Activated naive CD8-positive, alpha-beta T cell treated with anti-CD3 and anti-CD28 coated beads, Interleukin-2, amount 50 U/mL, for 24 hours (primary cell): ENCODE results near the gene KCNJ6.
"Not testable (repeated sequence)": the region's sequence is repeated elsewhere in the genome, so short reads cannot be mapped to it uniquely, and the experiment has no call there.

ENCODE experiments used
- ATAC-seq: fragments of 150-1000 bp; cut with Tn5 transposase; one replicate; pipeline ENCODE4 v1.10.0; 2021
- DNase-seq: peaks from one replicate; pipeline ENCODE4 v3.0.0; 2021
- H3K27ac Mint-ChIP-seq: one replicate; pipeline ENCODE4 v1.8.0; 2021; ENCODE audit warnings: mild to moderate bottlenecking, mixed read lengths
- H3K27me3 Mint-ChIP-seq: one replicate; pipeline ENCODE4 v1.8.0; 2021; ENCODE audit warnings: mixed read lengths
- H3K36me3 Mint-ChIP-seq: one replicate; pipeline ENCODE4 v1.8.0; 2021; ENCODE audit warnings: low read depth, mixed read lengths
- H3K4me1 Mint-ChIP-seq: one replicate; pipeline ENCODE4 v1.8.0; 2021; ENCODE audit warnings: mixed read lengths
- H3K4me3 Mint-ChIP-seq: one replicate; pipeline ENCODE4 v1.8.0; 2021; ENCODE audit warnings: mild to moderate bottlenecking, moderate library complexity, mixed read lengths
- H3K9me3 Mint-ChIP-seq: one replicate; pipeline ENCODE4 v1.8.0; 2021; ENCODE audit warnings: mixed read lengths

KCNJ6 gene

DNA sequence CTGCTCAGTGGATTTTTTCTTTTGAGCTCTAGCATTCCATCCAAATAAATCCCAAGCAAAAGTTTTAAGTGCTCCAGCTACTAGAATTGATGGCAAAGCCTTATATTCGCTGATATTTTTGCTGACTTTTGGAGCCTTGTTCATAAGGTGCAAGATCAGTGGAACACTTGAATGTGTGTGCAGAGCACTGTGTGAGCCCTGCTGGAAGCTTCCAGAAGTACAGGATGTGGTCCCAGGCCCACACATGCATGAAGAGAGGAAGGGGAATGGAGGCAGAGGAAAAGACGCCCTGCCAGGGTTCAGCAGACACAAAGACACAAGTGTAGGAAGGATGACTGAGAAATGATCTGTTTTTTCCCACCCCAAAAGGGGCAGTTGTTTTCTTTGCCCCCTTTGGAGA, 169.4 kb downstream of the KCNJ6 start:
- H3K4me3 Mint-ChIP-seq = no peak overlapping the region
- H3K36me3 Mint-ChIP-seq = no peaks in the 10 kb centered on the region
- no peaks in the 10 kb centered on the region for H3K27me3 Mint-ChIP-seq
- DNase-seq = no peak
- H3K27ac Mint-ChIP-seq = no peak overlapping the region
- no peak for ATAC-seq
- no peaks in the 10 kb centered on the region for H3K4me1 Mint-ChIP-seq
- no peaks in the 10 kb centered on the region for H3K9me3 Mint-ChIP-seq

DNA sequence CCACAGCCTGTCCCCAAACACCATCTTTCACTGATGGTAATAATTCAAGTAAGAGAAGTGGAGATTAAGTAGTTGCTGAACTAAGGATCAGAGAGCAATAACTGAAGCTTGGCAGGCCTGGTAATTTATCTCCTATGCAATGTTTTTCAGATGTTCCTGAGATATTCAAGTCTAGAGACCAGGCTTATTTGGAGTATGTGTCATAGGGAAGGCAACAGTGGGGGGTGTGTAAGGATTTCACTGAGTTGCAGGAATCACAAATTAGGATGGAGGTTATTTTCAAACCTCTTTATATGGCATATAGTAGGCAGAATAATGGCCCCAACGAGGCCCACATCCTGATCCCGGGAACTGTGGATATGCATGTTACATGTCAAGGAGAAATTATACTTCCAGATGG, 171.7 kb downstream of the KCNJ6 start:
- Mint-ChIP-seq H3K27me3 (peaks cover 4% of the 10 kb centered on the region), H3K9me3 (no peaks in the 10 kb centered on the region), H3K27ac (no peak overlapping the region), H3K4me3 (no peak overlapping the region), H3K4me1 (no peaks in the 10 kb centered on the region), H3K36me3 (no peaks in the 10 kb centered on the region)
- ATAC-seq (no peak), DNase-seq (no peak)

GRCh38 chr21:37742532-37742931, 173.7 kb downstream of the KCNJ6 start:
- ATAC-seq (no peak), DNase-seq (no peak)
- Mint-ChIP-seq H3K27me3 (peaks cover 6% of the 10 kb centered on the region), H3K9me3 (no peaks in the 10 kb centered on the region), H3K36me3 (no peaks in the 10 kb centered on the region), H3K4me1 (no peaks in the 10 kb centered on the region), H3K27ac (no peak overlapping the region), H3K4me3 (no peak overlapping the region)

DNA sequence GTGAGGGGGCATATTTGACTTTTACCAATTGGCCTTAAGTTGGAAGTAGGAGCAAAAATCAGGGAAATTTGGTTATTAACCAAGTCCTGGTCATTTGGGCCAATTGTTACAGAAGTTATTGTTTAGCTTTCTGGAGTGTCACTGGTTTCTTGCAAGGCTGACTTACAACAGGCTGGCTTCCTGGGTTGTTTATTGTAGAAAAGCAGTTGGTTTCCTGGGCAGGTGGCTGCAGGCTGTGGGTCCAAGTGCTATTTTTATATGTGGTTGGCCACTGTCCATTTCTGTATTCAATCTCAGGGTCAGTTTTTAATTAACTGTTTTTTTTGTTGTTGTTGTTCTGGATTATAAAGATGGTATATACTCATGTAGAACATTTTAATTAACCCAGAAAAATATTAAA, 174.1 kb downstream of the KCNJ6 start:
- Mint-ChIP-seq H3K4me3 (no peak overlapping the region), H3K27ac (no peak overlapping the region), H3K4me1 (no peaks in the 10 kb centered on the region), H3K9me3 (no peaks in the 10 kb centered on the region), H3K27me3 (peaks cover 6% of the 10 kb centered on the region), H3K36me3 (no peaks in the 10 kb centered on the region)
- ATAC-seq = no peak
- no peak for DNase-seq

- peaks cover 9% of the 10 kb centered on the region for H3K27me3 Mint-ChIP-seq
- no peaks in the 10 kb centered on the region for H3K9me3 Mint-ChIP-seq
These were observed 178.3 kb downstream of the KCNJ6 start for GRCh38 chr21:37737996-37738395.

GRCh38 chr21:37737507-37737906, 178.8 kb downstream of the KCNJ6 start:
- no peak overlapping the region for H3K27ac Mint-ChIP-seq
- H3K4me1 Mint-ChIP-seq = no peaks in the 10 kb centered on the region
- no peak for DNase-seq
- ATAC-seq = no peak
- H3K27me3 Mint-ChIP-seq = peaks cover 9% of the 10 kb centered on the region
- H3K36me3 Mint-ChIP-seq = no peaks in the 10 kb centered on the region
- H3K9me3 Mint-ChIP-seq = no peaks in the 10 kb centered on the region
- no peak overlapping the region for H3K4me3 Mint-ChIP-seq

More at GRCh38 chr21:37737996-37738395, 178.3 kb downstream of the KCNJ6 start:
- Mint-ChIP-seq H3K27ac (no peak overlapping the region), H3K4me1 (no peaks in the 10 kb centered on the region), H3K36me3 (no peaks in the 10 kb centered on the region), H3K4me3 (no peak overlapping the region)
- ATAC-seq (no peak), DNase-seq (no peak)

DNA sequence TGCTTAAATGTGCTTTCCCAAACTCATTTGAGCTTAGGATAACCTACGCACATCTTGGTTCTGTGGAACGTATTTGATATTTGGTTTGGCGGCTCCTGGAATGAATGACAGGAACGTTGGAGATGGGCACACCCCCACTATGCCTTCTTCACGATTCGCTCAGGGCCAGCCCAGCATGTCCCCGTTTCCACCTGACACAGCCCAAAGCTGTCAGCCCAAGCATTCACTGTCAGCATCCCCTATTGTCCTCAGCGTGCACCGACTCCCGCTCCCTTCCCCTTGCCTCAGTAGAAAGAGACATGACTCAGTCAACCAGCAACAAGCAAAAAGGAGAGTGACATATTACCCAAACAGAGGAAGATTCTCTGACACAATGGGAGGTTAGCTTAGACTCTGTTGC, 181.4 kb downstream of the KCNJ6 start:
- Mint-ChIP-seq H3K4me1 (no peaks in the 10 kb centered on the region), H3K36me3 (no peaks in the 10 kb centered on the region), H3K27me3 (peaks cover 5% of the 10 kb centered on the region), H3K9me3 (no peaks in the 10 kb centered on the region), H3K27ac (no peak overlapping the region), H3K4me3 (no peak overlapping the region)
- DNase-seq = no peak
- no peak for ATAC-seq

- Mint-ChIP-seq H3K4me1 (no peaks in the 10 kb centered on the region), H3K27me3 (peaks cover 5% of the 10 kb centered on the region), H3K9me3 (no peaks in the 10 kb centered on the region), H3K4me3 (no peak overlapping the region), H3K36me3 (no peaks in the 10 kb centered on the region), H3K27ac (no peak overlapping the region)
- DNase-seq (no peak), ATAC-seq (no peak)
These were observed 183.3 kb downstream of the KCNJ6 start for GRCh38 chr21:37732927-37733326.

GRCh38 chr21:37724201-37724600, 192.1 kb downstream of the KCNJ6 start:
- Mint-ChIP-seq H3K9me3 (peaks cover 5% of the 10 kb centered on the region), H3K4me3 (no peak overlapping the region), H3K27me3 (peaks cover 32% of the 10 kb centered on the region), H3K36me3 (no peaks in the 10 kb centered on the region), H3K27ac (no peak overlapping the region), H3K4me1 (no peaks in the 10 kb centered on the region)
- no peak for DNase-seq
- no peak for ATAC-seq

GRCh38 chr21:37717534-37717933, 198.7 kb downstream of the KCNJ6 start:
- no peaks in the 10 kb centered on the region for H3K4me1 Mint-ChIP-seq
- ATAC-seq (no peak), DNase-seq (no peak)
- no peak overlapping the region for H3K27ac Mint-ChIP-seq
- no peak overlapping the region for H3K4me3 Mint-ChIP-seq
- H3K27me3 Mint-ChIP-seq = peaks cover 26% of the 10 kb centered on the region
- no peaks in the 10 kb centered on the region for H3K9me3 Mint-ChIP-seq
- no peaks in the 10 kb centered on the region for H3K36me3 Mint-ChIP-seq

GRCh38 chr21:37712569-37712934, 203.7 kb downstream of the KCNJ6 start:
- not testable (repeated sequence) for H3K36me3 Mint-ChIP-seq, H3K4me1 Mint-ChIP-seq, DNase-seq, H3K27ac Mint-ChIP-seq, H3K9me3 Mint-ChIP-seq, ATAC-seq, H3K4me3 Mint-ChIP-seq
- peaks cover 19% of the 10 kb centered on the region for H3K27me3 Mint-ChIP-seq

- Mint-ChIP-seq H3K36me3 (no peaks in the 10 kb centered on the region), H3K27ac (no peak overlapping the region), H3K9me3 (no peaks in the 10 kb centered on the region), H3K4me1 (no peaks in the 10 kb centered on the region), H3K27me3 (peaks cover 19% of the 10 kb centered on the region), H3K4me3 (no peak overlapping the region)
- peak; percentile 72 for ATAC-seq
- peak; percentile 57 for DNase-seq
These were observed 204.3 kb downstream of the KCNJ6 start for GRCh38 chr21:37711836-37712568.

GRCh38 chr21:37711286-37711829, 204.9 kb downstream of the KCNJ6 start:
- Mint-ChIP-seq H3K9me3 (no peaks in the 10 kb centered on the region), H3K27me3 (peaks cover 19% of the 10 kb centered on the region), H3K36me3 (no peaks in the 10 kb centered on the region), H3K4me3 (no peak overlapping the region), H3K4me1 (no peaks in the 10 kb centered on the region), H3K27ac (no peak overlapping the region)
- no peak for DNase-seq
- no peak for ATAC-seq

DNA sequence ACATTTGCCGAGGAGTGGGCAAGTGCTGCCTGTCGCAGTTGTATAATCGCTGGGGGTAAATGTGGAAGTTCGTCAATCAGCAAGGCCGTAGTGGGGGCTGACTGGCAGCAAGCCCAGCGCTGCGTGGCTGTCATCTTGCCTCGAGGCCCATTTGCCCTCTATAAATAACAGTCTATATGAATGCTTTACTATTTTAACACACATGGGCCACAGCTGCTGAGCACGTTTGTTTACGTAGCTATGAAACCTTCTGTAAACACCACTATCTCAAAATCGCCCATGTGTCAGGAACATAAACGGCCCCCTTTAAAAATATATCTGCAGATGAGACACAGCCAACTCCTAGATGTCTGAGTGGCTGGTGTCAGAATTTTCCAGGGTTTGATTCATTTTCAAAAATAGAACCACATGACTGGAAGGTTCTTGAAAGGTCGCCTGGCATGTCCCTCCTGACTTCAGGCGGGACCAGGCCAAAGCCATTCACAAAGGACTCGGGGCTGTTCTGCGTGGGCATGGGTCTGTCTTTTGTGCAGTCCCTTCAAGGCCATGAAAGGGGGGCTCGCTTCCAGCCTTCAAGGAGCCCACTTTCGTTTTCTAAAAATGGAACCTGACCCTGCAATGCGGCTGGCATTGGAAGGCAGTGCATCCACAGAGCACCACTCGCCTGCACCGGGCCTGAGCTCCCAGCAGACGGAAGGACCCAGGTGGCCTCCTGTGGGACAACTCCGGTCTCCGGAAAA, 205.5 kb downstream of the KCNJ6 start:
- H3K36me3 Mint-ChIP-seq = no peaks in the 10 kb centered on the region
- no peak overlapping the region for H3K27ac Mint-ChIP-seq
- peaks cover 19% of the 10 kb centered on the region for H3K27me3 Mint-ChIP-seq
- DNase-seq (no peak), ATAC-seq (no peak)
- no peaks in the 10 kb centered on the region for H3K9me3 Mint-ChIP-seq
- no peak overlapping the region for H3K4me3 Mint-ChIP-seq
- H3K4me1 Mint-ChIP-seq = no peaks in the 10 kb centered on the region

- ATAC-seq = no peak
- Mint-ChIP-seq H3K27me3 (peaks cover 10% of the 10 kb centered on the region), H3K36me3 (no peaks in the 10 kb centered on the region)
These were observed 211.5 kb downstream of the KCNJ6 start for GRCh38 chr21:37704751-37705150.

More at GRCh38 chr21:37704751-37705150, 211.5 kb downstream of the KCNJ6 start:
- Mint-ChIP-seq H3K27ac (no peak overlapping the region), H3K4me1 (no peaks in the 10 kb centered on the region), H3K9me3 (no peaks in the 10 kb centered on the region), H3K4me3 (no peak overlapping the region)
- DNase-seq = no peak
